HG03469 (cell line): ENCODE measurements around the gene WDR1.

Experiments
- ATAC-seq: cut with Tn5 transposase; IDR thresholded peaks from one replicate; pipeline ENCODE4 v1.9.1; 2021; ENCODE audit warnings: mild to moderate bottlenecking, moderate library complexity, moderate number of reproducible peaks; ENCODE audit not compliant: unreplicated experiment

The WDR1 gene

DNA sequence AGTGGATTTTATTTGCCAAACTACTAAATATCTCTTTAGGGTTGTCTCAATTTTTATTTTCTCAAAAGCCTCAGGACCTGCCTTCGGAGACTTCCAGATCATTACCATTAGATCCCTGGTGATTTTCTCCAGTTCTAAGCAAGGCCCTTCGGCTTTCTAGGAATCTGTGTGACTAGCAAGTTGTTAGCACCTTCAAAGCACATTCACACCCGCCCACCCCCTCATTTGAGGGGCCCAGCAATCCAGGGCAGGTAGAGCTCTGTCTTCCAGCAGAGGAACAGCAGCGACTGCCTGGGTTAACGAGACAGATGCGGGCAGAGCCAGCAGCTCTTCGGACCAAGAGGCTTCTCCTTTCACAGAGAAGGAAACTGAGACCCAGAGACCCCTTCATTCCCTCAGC, 2.0 kb downstream of the WDR1 start:
- ATAC-seq: no peak

DNA sequence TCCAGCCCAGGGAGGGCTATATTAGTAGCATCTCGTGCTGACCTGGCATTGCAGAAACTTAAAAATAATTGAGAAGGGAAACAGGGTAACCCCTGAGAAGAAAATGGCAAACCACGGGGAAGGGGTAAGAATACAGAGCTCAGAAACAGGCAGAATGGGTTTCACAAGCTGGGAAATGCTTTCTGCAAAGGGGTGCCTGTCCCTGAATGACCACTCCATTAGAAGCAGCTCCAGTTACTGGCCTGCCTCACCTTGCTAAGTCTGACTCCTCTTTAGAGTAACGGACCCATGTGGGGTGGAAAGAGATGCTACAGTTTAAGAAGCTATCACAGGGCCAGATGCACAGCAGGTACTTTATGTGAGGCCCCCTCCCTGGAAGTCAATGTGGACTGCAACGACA, 2.5 kb downstream of the WDR1 start:
- ATAC-seq: no peak

DNA sequence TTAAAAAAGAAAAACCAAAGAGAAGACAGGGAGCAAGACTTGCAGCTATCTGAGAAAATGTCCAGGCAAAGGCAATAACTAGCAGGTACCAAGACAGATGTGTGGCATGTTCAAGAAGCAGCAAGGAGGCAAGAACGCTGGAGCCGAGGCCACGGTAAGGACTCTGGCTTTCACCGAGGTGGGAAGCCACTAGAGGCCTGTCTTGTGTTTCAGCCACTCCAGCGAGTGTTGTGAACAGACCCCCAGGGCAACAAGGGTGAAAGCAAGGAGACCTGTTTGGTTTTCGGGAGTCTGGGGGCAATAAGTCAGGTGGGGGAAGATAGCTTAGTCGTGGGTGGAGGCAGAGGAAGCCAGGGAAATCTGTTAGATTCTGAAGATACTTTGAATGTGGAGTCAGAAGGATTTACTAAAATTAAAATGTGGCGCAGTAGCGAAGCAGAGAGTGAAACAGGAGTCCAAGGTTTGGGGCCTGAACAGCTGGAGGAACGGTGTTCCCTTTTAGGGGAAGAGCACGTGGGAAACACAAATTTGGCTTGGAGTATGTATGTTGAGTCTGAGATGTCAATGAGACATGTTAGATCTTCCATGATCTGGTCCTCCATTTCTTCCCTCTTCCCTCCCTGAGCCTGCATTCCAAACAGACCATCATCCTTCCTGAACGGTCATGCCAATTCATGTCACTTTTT, 3.1 kb downstream of the WDR1 start:
- no peak for ATAC-seq

DNA sequence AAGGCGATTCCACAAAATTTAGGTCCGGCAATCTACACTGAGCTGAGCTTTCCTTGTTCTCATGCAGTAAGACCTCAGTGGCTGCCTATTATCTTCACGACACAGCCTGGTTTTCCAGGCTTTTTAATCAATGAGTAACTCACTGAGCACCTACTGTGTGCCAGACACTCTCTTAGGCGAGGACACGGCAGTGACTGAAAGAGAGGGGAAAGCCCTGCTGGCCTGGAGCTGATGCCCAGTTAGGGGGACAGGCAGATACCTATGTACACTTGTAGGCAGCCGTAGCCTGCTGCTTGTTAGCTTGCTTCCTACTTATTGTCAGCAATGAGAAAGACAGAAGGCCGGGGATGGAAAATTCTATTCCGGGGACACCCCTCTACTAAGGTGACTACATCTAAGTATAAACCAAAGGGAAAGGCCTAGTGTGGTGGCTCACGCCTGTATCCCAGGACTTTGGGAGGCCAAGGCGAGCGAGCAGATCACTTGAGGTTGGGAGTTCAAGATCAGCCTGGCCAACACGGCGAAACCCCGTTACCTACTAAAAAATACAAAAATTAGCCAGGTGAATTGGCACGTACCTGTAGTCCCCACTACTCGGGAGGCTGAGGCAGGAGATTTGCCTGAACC, 3.8 kb downstream of the WDR1 start:
- ATAC-seq: no peak

DNA sequence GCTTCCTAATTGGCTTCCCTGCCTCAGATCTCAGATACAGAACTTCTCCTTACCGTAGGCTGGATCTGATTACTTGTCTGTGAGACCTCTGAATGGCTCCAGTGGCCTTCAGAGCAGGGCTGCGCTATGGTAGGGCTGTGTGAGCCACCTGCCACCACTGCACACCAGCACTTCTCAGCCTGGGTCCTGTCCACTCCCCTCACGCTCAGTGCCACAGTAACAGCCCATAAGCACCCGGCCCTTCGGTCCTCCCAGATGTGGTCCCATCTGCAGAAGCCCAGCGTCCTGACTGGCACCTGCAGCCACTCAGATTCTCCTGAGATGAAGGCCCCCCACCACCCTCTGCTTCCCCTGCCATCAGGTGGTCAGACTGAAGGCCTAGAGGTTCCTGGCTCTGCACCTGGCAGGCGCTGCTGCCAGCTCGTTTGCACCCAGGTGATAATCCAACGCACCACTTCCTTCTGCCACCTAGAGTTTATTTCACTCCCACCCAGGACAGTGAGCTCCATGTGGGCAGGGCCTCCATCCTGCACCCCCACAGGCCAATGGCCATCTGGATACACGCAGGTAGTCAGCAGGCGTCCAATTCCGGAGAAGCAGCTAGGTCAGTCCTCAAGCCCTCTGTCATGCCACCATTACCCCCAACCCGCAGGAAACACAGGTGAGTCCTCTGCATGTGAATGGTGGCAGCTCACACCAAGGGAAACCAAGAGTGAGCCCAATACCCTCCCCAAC, 5.4 kb downstream of the WDR1 start:
- ATAC-seq: no peak

DNA sequence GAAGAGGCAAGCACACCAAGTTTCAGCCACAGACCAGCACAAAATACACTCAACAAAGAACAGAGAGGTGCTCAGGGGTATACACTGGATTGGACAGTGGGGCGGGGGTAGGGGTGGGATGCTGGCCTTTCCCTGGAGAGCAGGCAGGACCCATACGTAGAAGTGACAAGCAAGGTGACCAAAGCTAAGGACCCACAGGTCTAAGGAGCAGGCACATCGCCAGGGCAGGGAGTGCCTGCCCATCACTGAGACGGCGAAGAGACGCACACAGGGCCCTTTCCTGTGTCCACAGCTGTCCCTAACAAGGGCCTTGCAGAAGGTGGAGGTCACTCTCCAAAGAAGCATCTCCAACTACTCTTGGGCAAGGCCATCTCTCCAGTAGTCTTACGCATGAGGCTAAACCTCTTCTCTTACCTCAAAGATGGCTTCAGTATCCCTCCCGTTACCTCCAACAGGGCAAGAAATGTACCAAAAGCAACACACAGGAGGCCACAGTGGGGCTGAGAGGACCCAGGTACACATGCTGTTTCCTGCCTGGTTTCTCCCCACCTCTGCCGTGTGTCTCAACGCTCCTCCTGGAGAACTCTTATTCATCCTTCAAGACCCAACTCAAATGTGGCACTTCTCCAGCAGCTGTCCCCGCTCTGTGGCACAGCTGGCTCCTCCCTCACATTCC, 6.5 kb downstream of the WDR1 start:
- no peak for ATAC-seq

DNA sequence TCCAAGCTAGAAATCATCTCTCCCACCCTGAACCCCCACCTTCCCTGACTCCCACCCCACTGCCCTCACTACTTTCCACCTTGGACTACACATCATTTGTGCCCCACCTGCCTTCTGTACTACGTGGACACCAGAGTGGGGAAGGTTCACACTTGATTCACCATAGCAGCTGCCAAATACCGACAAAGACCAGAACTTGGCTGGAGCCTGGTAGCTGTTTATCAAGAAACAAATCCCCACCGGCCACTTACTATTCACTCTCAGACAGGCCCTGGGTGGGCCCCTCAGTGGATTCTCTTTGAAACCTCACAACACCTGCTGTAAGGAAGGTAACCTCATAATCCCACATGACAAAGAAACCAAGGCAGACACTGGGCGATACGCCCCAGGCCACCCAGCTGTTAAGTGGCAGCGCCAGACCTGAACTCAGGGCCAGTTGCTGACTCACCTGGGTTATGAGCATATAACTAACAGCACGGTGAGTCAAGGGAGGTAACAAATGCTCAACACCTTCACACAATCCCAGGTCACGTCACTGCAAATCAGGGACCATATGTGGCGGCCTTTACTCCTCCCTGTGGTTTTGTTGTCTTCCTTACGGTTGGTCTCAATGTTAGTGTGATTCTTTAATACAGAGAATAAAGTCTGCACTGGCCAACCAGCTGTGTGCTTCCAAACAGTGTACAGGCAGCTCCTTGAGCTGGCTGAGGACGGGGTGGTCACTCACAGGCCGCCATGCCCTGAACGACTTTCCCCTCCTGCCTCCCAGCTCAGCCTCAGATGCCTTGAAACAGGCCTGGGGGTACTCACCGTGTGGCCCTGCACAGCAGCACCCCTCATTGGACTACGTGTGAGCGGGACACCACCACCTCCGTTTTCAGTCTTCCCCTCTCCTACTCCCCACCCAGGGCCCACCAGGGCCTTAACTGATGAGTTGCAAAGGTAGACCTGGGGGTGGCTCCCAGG, 7.5 kb downstream of the WDR1 start:
- ATAC-seq: no peak

DNA sequence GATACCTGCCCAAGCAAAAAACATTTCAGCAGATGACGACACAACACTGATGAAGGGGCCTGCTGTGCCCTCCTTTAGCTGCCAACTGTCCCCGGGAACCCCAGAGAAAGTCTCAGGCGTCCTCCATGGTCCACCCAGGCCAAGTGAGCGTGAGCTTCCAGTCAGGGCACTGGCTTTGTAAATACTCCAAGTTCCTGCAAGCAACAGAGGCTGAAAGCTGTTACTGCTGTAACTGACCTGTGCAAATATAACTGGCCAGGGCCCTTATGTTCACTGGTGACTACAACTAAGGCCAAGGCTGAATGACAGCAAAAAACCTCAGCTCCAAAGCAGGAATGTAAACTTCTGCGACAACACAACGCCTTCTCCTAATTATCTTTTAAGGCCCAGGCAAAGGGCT, 8.2 kb downstream of the WDR1 start:
- ATAC-seq: no peak

DNA sequence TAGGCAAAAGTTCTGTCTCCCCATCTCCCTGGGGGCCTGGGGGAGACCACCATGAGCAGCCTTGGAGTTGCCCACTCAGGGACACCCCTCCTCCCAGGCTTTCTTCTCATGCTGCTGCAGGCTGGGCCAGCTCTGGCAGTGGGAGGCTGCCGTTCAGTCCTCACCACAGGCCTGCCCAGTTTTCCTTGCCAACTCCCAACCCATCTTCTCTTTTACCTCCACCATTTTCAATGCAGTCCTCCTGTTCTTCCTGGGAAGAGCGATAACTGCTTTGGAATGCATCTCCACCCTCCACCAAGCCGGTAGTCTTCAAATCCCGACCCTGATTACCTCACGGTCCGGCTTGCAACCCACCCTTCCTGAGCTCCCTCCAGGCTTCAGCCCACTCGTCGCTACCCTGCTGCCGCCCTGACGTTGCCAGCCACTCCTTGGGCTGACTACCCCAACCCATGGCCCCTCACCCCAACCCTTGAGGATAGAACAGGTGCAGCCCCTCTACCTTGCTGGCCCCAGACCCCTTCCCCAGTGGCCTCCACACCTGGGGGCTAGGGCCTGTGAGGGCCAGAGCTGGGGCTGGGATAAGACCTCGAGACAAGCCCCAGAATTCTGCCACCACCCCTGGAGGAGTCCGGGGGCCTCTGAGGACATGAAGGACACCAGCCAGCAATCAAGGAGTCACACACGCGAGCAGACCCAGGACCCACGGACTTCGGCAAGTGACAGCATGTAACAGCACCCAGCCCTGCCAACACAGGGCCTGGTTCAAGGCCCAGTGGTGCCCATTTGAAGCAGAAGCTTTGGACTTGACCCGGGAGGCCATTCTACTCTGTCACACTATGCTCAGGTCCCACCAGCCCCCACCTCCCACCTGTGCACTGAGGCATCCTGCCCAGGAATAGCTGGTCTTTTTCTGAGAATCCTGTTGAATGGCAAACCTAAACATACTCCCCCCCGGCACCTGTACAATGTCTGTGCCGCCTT, 9.2 kb downstream of the WDR1 start:
- ATAC-seq: no peak

DNA sequence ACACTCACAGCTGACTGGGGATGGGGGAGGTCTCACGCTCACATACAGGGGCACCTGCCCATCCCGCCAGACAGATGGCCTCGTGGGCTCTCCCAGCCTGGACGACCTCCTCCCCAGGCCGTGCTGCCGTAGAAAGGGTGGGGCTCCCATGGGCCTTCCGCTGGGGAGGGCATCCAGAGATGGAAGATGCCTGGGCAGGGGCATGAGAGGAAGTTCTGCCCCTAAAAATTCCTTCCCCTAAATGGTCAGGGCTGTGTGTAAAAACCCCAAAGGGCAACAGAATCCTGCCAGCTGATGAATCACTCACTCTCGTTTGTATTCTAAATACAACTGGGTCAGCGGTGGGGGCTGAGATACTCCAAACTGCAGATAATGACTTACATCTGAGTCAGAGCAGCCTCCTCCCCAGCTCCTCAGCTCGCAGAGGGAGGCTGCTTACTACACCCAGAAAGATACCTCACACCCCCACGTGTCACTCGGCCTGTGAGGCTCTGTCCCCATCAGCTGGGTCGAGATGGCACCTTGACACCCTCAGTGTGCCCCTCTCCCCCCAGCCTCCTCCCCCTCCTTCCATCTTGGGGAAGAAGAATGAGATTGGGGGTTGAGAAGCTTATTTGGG, 10.1 kb downstream of the WDR1 start:
- ATAC-seq: peak; percentile 37

DNA sequence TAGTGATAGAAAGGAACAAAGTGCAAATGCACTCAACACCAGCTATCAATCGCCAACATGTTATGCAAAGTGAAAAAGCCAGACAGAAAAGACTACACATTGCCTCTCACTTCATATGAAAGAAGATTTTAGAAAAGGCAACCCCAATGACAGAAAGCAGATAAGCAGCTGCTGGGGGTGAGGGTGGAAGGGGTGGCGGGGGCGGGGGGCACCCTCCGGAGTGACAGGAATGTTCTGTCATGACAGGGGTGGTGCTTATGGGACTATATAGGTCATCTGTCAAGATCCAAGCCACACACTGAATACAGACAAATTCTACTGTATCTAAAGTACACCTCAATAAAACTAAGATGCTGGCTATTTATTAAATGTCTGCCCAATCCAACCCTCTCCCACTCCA, 10.7 kb downstream of the WDR1 start:
- ATAC-seq: no peak

DNA sequence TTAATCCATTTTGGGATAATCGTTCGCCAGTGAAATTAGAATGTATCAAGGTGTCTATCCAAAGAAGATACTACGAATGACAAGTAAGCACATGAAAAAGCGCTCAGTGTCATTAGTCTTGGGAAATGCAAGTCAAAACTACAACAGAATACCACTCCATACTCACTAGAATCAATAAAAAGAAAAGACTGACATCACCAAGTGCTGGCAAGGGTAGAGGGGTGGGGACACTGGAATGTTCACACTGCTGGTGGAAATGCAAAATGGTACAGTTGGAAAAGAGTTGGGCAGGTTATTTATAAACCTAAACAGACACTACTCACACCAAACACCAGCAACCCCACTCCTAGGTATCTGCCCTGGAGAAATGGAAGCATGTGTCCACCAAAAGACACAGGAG, 11.2 kb downstream of the WDR1 start:
- ATAC-seq: no peak

DNA sequence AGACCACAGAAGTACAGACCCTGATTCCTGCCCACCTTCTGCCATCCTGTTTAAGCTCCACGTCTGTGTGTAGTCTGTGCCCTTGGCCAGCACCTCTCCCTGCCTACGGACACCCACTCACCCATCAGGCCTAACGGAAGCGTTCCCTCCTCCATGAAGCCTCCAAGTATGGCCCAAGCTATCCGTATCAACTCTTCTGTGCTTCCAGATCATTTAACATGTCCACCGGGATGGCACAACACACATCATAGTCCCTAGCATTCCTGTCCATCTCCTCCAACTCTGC, 11.7 kb downstream of the WDR1 start:
- no peak for ATAC-seq

DNA sequence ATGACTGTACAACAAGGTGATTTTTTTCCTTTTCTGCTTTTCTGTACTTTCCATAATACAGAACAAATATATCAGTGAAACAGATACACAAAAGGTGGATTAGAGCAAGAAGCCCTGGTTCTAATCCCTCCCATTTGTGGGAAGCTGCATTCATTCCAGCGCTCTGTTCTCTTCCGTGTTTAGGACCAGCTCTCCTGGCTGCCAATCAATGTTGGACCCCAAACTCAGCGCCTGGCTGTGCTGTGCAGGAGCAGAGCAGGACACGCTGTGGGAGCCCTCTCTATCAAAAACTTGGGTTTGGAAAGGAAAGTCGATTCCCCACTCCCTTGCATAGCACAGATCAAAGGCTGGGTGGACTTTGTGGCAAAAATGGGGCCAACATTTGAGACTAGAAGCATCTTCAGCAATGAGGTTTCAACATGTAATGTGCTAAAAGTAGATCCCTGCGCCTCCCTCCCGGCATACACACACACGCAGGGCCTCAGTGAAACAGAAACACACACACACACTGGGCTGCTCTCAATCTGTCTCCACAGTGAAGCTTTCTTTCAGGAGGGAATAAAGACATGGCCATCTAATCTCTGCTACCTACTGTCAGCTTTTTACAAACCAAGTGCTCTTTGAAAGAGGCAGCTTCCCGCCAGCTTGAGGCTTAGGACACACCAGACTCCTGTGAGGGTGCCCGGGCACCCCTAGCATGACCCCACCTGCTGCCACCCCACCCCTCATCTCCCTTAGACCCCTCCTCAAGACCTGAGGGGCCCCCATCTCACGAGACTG, 12.2 kb downstream of the WDR1 start:
- no peak for ATAC-seq

DNA sequence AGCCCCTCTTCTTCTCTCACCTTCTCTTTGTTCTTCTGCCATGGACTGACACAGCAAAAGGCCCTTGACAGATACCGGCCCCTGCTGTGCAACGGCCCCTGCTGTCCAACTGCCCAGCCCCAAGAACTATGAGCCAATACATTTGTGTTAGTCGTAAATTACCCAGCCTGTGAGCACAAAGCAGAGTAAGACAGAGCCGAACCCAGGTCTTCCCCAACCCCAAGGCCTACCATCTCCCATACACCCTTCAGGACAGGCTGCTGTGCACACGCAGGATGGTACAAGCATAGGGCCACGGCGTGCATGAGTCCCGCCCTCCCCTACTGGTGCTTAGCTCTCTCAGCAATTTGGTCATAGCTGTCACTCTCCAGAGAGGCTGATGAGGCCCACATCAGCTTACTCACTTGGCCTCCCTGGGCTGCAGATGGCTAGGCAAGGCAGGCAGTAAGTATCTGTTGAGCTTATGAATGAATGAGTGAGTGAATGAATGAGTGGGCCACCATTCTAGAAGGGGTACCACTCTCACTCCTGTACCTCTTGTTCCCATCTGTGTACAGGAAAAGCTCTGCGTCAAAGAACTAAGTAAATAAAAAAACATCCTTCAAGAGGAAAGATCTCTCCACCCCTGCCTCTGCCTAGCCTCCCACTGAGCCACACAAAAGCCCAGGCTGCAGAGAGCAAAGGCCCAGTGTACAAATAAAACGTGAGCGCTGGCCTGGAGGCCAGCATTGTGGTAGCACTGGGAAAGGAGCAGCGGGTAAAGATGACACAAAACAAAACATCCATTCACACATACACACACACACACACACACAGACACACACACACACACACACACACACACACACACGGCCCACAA, 13.9 kb downstream of the WDR1 start:
- no peak for ATAC-seq

DNA sequence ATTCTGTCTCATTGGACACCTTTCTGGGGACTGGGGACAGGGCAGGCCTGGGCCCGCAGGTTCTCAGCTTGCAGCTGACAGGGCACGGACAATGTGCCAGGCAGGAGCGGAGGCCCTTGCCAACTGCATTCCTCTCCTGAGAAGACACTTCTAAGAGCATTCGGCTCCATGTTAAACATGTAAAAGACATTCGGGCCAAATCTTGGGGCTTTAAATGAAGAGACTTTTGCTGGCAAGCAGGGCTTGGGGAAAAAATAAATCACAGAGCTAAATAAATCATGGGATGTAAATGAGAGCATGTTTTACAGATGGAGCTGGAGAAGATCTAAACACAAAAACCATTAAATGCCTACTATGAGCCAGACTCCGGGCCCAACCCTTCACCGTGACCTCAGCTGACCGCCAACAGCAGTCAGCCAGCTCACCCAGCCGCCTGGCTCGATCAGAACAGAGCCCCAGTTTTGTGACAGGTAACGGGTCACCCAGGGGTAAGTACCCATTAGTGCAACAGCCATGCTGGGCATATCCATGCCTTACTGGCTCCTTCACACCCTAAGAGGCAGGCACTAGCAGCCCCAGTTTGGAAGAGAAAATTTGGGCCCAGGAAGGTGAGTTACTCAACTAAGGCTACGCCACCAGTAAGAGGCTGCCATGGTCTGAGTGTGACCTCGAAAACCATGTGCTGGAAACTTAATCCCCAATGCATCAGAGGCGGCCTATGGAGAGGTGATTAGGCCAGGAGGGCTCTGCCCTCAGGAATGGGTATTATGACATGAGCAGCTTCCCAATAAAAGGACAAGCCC, 14.7 kb downstream of the WDR1 start:
- no peak for ATAC-seq
